GM18861 (cell line): Measurements from ENCODE around the gene ELP5.

Experiments
- ATAC-seq: cut with Tn5 transposase; IDR thresholded peaks from one replicate; pipeline ENCODE4 v1.9.1; 2021; ENCODE audit not compliant: unreplicated experiment

The ELP5 gene

DNA sequence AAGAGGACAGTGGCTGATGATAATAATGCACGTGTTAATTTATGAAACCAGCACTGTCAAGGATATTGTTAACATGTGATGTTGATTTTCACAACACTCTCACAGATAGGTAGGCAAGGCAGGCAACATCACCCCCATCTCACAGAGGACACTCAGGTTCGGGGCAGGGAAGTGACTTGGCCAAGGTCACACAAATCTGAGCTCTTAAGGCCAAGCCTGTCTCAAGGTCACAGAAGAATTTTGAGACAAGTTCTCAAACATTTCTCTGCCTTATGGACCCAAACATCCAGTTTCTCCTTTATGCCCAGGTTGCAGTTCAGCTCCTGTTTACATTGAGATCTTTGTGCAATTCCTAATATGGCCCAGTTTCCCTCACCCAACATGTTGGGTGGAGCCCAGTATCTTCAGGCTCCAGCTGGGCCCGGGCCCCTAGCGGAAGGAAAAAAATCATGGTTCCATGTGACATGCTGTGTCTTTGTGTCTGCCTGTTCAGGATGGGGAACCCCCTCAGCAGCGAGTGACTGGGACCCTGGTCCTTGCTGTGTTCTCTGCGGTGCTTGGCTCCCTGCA, 30.8 kb downstream of the ELP5 start:
- ATAC-seq = no peak

DNA sequence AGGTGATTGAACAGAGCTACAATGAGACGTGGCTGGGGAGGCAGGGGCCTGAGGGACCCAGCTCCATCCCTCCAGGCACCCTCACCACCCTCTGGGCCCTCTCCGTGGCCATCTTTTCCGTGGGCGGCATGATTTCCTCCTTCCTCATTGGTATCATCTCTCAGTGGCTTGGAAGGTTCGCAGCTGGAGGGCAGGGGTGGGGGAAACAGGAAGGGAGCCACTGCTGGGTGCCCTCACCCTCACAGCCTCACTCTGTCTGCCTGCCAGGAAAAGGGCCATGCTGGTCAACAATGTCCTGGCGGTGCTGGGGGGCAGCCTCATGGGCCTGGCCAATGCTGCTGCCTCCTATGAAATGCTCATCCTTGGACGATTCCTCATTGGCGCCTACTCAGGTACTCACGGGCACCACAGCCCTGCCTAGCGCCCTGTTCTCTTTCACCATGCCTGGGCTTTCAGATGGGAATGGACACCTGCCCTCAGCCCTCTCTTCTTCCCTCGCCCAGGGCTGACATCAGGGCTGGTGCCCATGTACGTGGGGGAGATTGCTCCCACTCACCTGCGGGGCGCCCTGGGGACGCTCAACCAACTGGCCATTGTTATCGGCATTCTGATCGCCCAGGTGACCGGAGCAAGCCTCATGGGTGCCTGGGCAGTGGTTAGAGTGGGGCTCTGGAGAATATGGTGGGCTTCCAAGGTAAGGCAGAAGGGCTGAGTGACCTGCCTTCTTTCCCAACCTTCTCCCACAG, 31.6 kb downstream of the ELP5 start:
- ATAC-seq = no peak

GRCh38 chr17:7284911-7285310, 32.9 kb downstream of the ELP5 start:
- no peak for ATAC-seq

GRCh38 chr17:7285679-7286078, 33.7 kb downstream of the ELP5 start:
- ATAC-seq = no peak

- no peak for ATAC-seq
Observed at GRCh38 chr17:7289256-7290032, 37.4 kb downstream of the ELP5 start.

- no peak for ATAC-seq
Observed at GRCh38 chr17:7290166-7290565, 38.2 kb downstream of the ELP5 start.

DNA sequence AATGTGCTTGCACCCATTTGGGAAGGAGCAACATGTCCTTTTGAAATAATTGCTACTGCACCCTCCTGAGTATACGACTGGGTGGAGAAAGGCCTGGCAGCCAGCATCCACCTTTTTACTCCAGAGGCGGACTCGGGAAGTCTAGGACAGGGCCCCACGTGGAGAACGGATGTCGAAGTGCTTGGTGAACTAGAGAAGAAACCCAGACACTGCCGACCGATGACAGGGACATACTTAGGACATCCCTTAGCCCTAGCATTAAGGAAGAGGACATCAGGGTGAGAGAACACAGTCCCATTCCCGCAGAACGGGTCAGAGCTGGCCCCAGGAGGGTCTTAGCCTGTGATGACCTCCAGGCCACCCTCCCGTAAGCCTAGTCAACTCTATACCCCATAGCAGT, 38.7 kb downstream of the ELP5 start:
- ATAC-seq = no peak

DNA sequence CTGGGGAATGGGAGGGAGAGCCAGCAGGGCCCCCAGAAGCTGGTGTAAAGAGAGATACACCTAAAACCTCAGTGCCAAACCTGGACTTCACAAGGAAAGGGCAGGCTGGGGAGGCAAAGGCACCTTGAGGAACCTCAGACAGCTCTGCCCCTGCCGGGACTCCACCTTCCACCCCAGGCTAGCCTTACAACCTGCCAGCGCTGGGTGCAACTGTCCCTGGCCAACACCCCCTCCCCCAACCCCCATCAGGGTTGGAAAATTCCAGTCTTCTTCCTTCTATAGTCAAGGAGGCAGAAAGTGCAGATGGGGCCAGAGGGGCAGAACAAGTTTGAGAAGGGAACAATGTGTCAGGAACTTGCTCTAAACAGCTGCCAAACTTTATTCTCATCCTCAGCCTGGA, 40.2 kb downstream of the ELP5 start:
- no peak for ATAC-seq

GRCh38 chr17:7292729-7293128, 40.7 kb downstream of the ELP5 start:
- no peak for ATAC-seq

- ATAC-seq = no peak
Observed at GRCh38 chr17:7293159-7293558, 41.1 kb downstream of the ELP5 start.

GRCh38 chr17:7293816-7294613, 42.0 kb downstream of the ELP5 start:
- ATAC-seq = no peak

DNA sequence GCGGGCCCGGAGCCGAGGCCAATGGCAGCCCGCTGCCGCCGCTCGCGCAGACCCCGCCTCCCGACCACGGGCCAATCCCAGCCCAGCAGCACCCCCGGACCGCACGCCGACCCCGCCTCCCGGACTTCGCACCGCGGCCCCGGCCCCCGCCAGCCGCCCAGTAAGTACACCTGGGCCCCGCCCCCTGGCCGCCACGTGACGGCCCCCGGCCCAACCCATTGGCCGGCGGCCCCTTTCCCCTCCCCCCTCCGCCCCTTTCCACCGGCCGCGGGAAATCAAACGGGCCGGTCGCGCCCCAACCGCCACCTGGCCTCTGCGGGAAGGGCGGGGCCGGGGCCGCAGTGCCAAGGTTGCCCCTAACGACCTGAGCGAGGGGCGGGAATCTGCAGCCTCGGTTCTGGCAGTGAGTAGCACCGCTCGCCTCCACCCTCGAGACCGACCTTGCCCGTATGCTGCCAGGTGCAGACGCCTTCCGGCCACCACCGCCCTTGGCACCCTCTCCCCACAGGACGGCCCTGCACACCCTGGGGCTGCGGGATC, 42.7 kb downstream of the ELP5 start, which contains the start of gene YBX2:
TSS of gene YBX2 (minus strand) at position 26 of the 540 bp plus-strand sequence. CDS start 139 bp downstream, outside the sequence.
- ATAC-seq = no peak

- ATAC-seq = no peak
Observed at GRCh38 chr17:7295230-7296180, 43.5 kb downstream of the ELP5 start.

- no peak for ATAC-seq
Observed at GRCh38 chr17:7296189-7296861, 44.3 kb downstream of the ELP5 start.

GRCh38 chr17:7304179-7304578, 52.2 kb downstream of the ELP5 start:
- ATAC-seq = no peak

DNA sequence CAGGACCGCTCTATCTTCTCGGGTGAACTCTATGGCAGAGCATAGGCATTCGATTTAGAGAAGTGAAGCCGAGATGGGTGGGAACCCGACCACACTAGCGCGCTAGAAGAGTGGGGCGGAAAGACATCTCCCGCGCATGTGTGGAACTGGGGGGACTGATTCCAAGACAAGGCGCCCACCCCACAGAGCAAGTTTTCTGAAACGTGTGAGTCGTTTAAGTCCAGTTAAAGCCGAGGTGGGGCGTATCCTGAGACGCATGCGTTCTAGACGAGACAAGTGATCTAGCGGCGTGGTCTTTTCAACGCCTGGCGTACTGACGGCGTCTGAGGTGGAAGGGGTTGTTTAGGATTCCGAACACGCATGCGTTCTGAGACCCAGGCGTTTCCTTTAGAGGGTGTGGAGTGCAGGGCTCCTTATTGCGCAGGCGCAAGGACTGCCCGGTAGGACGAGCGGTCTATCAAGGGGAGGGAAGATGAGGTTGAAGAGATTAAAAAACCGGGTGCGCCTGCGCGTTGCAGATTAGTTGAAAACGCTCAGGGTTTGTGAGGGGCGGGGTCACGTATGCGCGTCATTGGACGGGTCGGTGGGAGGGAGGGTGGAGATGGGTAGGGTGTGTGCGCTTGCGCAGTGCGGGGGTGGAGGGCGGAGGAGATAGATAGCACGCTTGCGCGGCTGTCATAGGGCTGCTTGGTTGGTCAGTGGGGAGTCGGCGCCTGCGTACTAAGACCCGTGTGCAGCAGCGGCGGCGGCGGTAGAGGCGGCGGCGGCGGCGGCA, 55.1 kb downstream of the ELP5 start, which contains the start of gene EIF5A:
TSS of gene EIF5A (plus strand) at position 718 of the 775 bp plus-strand sequence. CDS start 2,008 bp downstream, outside the sequence.
- peak; percentile 57 for ATAC-seq

DNA sequence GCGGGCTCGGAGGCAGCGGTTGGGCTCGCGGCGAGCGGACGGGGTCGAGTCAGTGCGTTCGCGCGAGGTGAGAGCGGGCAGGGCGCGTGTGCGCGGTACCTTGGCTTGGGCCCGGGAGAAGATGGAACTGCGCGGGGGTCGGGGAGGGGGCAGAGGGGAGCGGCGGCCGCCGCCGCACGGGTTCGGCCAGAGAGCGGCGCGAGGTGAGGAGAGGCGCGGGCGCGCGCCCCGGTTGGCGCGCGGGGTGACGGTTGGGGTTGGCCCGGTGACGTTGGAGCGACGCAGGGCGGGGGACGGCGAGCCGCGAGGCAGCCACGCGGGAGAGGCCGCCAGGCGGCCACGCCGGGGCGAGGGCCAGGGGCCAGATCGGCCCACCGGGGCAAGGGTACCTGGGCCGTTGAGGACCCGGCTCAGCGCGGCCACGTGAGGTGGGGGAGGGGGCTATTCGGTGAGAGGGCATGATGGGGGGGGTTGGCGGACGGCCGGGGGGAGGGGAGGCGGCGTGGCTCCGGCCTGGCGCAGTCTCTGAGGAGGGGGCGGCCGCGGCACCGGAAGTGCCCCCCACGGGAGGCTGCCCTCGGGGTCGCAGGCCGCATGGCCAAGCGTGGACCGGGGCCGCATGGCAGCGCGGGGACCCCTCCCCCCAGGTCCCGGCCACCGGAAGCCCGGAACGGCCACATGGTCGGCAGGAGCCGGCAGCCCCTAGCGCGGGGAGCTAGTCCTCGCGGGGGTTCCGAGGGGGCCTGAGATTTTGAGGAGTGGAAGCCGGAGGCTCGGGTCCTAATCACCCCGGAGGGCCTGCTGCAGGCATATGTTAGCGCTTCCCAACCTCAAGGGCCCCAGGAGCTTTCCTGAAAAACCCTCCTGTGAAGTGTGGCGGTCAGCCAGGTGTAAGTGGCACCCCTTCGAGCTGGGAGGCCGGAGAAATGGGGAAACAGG, 55.9 kb downstream of the ELP5 start:
- no peak for ATAC-seq
